Liver (tissue), 9 donors: Measurements from ENCODE around the gene SMC1A. TPM values are rescaled to one million over a fixed set of nuclear protein-coding genes. Genes with fewer than 3 reads are reported as not detected.

ENCODE experiments used
- DNase-seq: peaks from one replicate; pipeline ENCODE4 v3.0.0-alpha.2; 2017; ENCODE audit warnings: low spot score
- H3K27ac ChIP-seq, 2 donors: one replicate each; pipeline ENCODE4 v1.7.0; 2013; ENCODE audit warnings: inconsistent platforms in 2 of 2, low read length in 2 of 2, control low read depth in 1 of 2, low read depth in 1 of 2, mild to moderate bottlenecking in 1 of 2
- H3K27me3 ChIP-seq, 4 donors: one replicate each; pipeline versions ENCODE4 v1.6.1 to v1.7.0; 2013; ENCODE audit warnings: low read length in 3 of 4, inconsistent platforms in 1 of 4, mild to moderate bottlenecking in 1 of 4, moderate library complexity in 1 of 4; ENCODE audit not compliant: control insufficient read depth in 4 of 4, insufficient read depth in 4 of 4
- H3K36me3 ChIP-seq, 4 donors: one replicate each; pipeline versions ENCODE4 v1.6.1 to v1.7.0; 2013; ENCODE audit warnings: low read length in 3 of 4, mild to moderate bottlenecking in 3 of 4, low read depth in 1 of 4, moderate library complexity in 1 of 4; ENCODE audit not compliant: control insufficient read depth in 4 of 4, insufficient read depth in 3 of 4
- H3K4me1 ChIP-seq, 4 donors: one replicate each; pipeline versions ENCODE4 v1.6.1 to v1.7.0; 2013; ENCODE audit warnings: low read length in 3 of 4, mild to moderate bottlenecking in 3 of 4, moderate library complexity in 1 of 4; ENCODE audit not compliant: control insufficient read depth in 4 of 4, insufficient read depth in 4 of 4
- H3K4me3 ChIP-seq, 3 donors: one replicate each; pipeline versions ENCODE4 v1.6.1 to v1.7.0; 2013; ENCODE audit warnings: low read length in 3 of 3, control low read depth in 1 of 3, low read depth in 1 of 3, mild to moderate bottlenecking in 1 of 3
- H3K9ac ChIP-seq, 2 donors: one replicate each; pipeline ENCODE4 v1.7.0; 2013; ENCODE audit warnings: low read length in 2 of 2, mild to moderate bottlenecking in 2 of 2, moderate library complexity in 2 of 2, control low read depth in 1 of 2, low read depth in 1 of 2
- H3K9me3 ChIP-seq, 4 donors: one replicate each; pipeline versions ENCODE4 v1.6.1 to v1.7.0; 2013; ENCODE audit warnings: low read length in 3 of 4; ENCODE audit not compliant: control insufficient read depth in 4 of 4
- EGR1 ChIP-seq, 2 donors: IDR thresholded peaks; 2 replicates each; pipeline ENCODE4 v1.6.1; 2016 to 2018; ENCODE audit warnings: antibody characterized with exemption in 2 of 2, low read depth in 2 of 2
- FOXA1 ChIP-seq: IDR thresholded peaks from 2 replicates; pipeline ENCODE4 v1.6.1; 2016; ENCODE audit warnings: antibody characterized with exemption
- FOXA2 ChIP-seq: IDR thresholded peaks from 2 replicates; pipeline ENCODE4 v1.6.1; 2016; ENCODE audit warnings: antibody characterized with exemption
- GABPA ChIP-seq, 2 donors: IDR thresholded peaks in 1 of 2; conservative IDR thresholded peaks in 1 of 2; 2 replicates each; pipeline ENCODE4 v1.6.1; 2016; ENCODE audit warnings: antibody characterized with exemption in 2 of 2, mild to moderate bottlenecking in 1 of 2, moderate library complexity in 1 of 2
- HNF4A ChIP-seq, 2 donors: conservative IDR thresholded peaks; 2 replicates each; pipeline ENCODE4 v1.6.1; 2016; ENCODE audit warnings: antibody characterized with exemption in 2 of 2, mild to moderate bottlenecking in 2 of 2
- HNF4G ChIP-seq: IDR thresholded peaks from 2 replicates; pipeline ENCODE4 v1.6.1; 2016; ENCODE audit warnings: antibody characterized with exemption
- JUND ChIP-seq, 2 donors: IDR thresholded peaks; 2 replicates each; pipeline ENCODE4 v1.6.1; 2016; ENCODE audit warnings: antibody characterized with exemption in 2 of 2
- NR2F2 ChIP-seq: IDR thresholded peaks from 2 replicates; pipeline ENCODE4 v1.6.1; 2016; ENCODE audit warnings: antibody characterized with exemption
- RAD21 ChIP-seq, 2 donors: IDR thresholded peaks; 2 replicates each; pipeline ENCODE4 v1.6.1; 2016; ENCODE audit warnings: antibody characterized with exemption in 2 of 2, mild to moderate bottlenecking in 2 of 2
- SP1 ChIP-seq: IDR thresholded peaks from 2 replicates; pipeline ENCODE4 v1.6.1; 2018; ENCODE audit warnings: antibody characterized with exemption, mild to moderate bottlenecking
- YY1 ChIP-seq: IDR thresholded peaks from 2 replicates; pipeline ENCODE4 v1.6.1; 2016; ENCODE audit warnings: antibody characterized with exemption, mild to moderate bottlenecking
- WGBS: extraction: QIAGEN DNeasy Blood & Tissue Kit; methylation state at CpG from one replicate; pipeline ENCODE4 v1.1.7; 2013; 5-methylcytosine and 5-hydroxymethylcytosine counted together
- polyA plus RNA-seq, 2 donors: library from polyadenylated mRNA; stranded (reverse) in 1 of 2; unstranded in 1 of 2; fragments of 200-250 nt in 1 of 2; fragments of >200 nt in 1 of 2; fragmentation: Nextera tagmentation in 1 of 2; extraction: Ambion mirVana in 1 of 2; gene quantifications; one replicate each; pipeline versions ENCODE4 v1.2.1 to v1.2.3, GENCODE V29; 2013 to 2015
- total RNA-seq, 2 donors: library from RNA; depleted of rRNA; stranded (reverse); fragments of >200 nt; gene quantifications; one replicate each; pipeline ENCODE4 v1.2.3, GENCODE V29; 2014
- TF ChIP-seq, protein P1 (sequence below): IDR thresholded peaks from 2 replicates; pipeline ENCODE4 v1.6.1; 2016; ENCODE audit warnings: antibody characterized with exemption, mild to moderate bottlenecking
- TF ChIP-seq, protein P2 (sequence below): IDR thresholded peaks from 2 replicates; pipeline ENCODE4 v1.6.1; 2016; ENCODE audit warnings: antibody characterized with exemption
- TF ChIP-seq, protein P3 (sequence below): IDR thresholded peaks from 2 replicates; pipeline ENCODE4 v1.6.1; 2016; ENCODE audit warnings: antibody characterized with exemption
- TF ChIP-seq, protein P4 (sequence below): fragments of 150-350 bp; IDR thresholded peaks from 2 replicates; pipeline ENCODE4 v1.5.1; 2017; ENCODE audit warnings: improper control_type of control experiment, low read depth, low read length; ENCODE audit not compliant: missing input control
- donor health status: healthy.
- donor health status: healthy.
- donor health status: healthy.
- donor health status: healthy.
- donor health status: healthy.

Gene SMC1A
- total and polyA plus RNA-seq, 4 donors: 11.0 to 25.6 (median 18.2) TPM

DNA sequence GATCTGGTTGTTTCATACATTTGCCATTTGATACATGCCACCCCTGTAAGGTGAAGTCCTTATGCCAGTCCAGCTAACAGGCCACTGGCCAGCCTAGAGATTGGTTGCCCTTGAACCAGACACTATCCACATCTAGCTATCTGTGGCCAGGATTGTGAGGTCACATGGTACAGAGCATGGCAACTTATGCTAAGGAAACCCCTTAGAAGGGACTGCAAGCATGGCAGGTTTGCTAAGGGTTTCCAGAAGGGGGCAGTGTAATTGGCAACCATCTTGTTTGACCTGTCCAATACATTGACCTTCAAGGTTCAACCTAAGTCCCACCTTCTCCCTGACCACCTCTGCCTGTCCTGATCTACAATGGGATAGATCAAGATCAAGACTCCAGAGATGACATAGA, 47.5 kb downstream of the SMC1A start:
- Histone ChIP-seq H3K9ac (no peak overlapping the region), H3K9me3 (no peaks in the 10 kb centered on the region), H3K4me1 (no peaks in the 10 kb centered on the region), H3K27me3 (no peaks in the 10 kb centered on the region), H3K36me3 (peaks cover 3 to 25% (median 14%) of the 10 kb centered on the region in 4 donors), H3K27ac (no peak overlapping the region), H3K4me3 (no peak overlapping the region)
- TF ChIP-seq, protein P1, sequence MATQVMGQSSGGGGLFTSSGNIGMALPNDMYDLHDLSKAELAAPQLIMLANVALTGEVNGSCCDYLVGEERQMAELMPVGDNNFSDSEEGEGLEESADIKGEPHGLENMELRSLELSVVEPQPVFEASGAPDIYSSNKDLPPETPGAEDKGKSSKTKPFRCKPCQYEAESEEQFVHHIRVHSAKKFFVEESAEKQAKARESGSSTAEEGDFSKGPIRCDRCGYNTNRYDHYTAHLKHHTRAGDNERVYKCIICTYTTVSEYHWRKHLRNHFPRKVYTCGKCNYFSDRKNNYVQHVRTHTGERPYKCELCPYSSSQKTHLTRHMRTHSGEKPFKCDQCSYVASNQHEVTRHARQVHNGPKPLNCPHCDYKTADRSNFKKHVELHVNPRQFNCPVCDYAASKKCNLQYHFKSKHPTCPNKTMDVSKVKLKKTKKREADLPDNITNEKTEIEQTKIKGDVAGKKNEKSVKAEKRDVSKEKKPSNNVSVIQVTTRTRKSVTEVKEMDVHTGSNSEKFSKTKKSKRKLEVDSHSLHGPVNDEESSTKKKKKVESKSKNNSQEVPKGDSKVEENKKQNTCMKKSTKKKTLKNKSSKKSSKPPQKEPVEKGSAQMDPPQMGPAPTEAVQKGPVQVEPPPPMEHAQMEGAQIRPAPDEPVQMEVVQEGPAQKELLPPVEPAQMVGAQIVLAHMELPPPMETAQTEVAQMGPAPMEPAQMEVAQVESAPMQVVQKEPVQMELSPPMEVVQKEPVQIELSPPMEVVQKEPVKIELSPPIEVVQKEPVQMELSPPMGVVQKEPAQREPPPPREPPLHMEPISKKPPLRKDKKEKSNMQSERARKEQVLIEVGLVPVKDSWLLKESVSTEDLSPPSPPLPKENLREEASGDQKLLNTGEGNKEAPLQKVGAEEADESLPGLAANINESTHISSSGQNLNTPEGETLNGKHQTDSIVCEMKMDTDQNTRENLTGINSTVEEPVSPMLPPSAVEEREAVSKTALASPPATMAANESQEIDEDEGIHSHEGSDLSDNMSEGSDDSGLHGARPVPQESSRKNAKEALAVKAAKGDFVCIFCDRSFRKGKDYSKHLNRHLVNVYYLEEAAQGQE: no peak
- no peak for DNase-seq

DNA sequence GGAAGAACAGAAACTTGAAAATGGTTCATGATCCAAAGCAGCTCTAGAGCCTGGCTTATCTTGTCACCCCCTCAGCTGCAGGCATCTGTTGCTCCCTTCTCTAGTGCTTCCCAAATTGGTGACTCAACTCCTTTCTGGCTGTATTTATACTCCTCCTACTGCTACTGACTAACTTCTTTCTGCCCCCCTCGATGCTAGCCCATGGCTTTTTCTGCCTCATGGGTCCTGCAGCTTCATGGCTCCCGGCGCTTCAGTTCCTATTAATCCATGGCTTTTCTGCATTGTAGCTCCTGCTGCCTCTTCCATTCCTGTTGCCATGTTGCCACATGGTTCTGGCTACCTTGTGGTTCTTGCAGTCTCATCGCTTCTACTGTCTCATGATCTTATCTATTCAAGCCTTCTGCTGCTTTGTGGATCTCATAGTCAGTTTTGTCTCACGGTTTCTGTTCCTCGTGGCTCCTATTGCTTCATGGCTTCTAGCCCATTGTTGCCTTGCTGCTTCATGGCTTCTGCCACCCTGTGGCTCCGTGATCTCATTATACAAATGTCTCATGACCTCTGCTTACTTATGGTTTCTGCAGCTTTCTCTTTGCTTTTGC, 48.1 kb downstream of the SMC1A start:
- WGBS: 90% methylated on average over 7 of the region's 7 CpGs
- no peak for DNase-seq
- Histone ChIP-seq H3K27me3 (no peaks in the 10 kb centered on the region), H3K4me1 (no peaks in the 10 kb centered on the region), H3K9ac (no peak overlapping the region), H3K36me3 (peaks cover 3 to 19% (median 10%) of the 10 kb centered on the region in 4 donors), H3K9me3 (no peaks in the 10 kb centered on the region), H3K4me3 (no peak overlapping the region), H3K27ac (no peak overlapping the region)
- TF ChIP-seq RAD21 (IDR thresholded peaks at IDR 0.05) (no peak), FOXA1 (no peak), EGR1 (IDR thresholded peaks at IDR 0.05; ENCODE audit: low read depth in 2 of 2) (no peak), HNF4A (conservative IDR thresholded peaks at IDR 0.05) (no peak), FOXA2 (no peak), JUND (IDR thresholded peaks at IDR 0.05) (no peak), YY1 (no peak), SP1 (no peak), NR2F2 (no peak), HNF4G (no peak), GABPA (IDR thresholded peaks at IDR 0.05 in 1 of 2, conservative IDR thresholded peaks at IDR 0.05 in 1 of 2) (no peak)
- TF ChIP-seq, protein P2, sequence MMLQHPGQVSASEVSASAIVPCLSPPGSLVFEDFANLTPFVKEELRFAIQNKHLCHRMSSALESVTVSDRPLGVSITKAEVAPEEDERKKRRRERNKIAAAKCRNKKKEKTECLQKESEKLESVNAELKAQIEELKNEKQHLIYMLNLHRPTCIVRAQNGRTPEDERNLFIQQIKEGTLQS: no peak
- TF ChIP-seq, protein P3, sequence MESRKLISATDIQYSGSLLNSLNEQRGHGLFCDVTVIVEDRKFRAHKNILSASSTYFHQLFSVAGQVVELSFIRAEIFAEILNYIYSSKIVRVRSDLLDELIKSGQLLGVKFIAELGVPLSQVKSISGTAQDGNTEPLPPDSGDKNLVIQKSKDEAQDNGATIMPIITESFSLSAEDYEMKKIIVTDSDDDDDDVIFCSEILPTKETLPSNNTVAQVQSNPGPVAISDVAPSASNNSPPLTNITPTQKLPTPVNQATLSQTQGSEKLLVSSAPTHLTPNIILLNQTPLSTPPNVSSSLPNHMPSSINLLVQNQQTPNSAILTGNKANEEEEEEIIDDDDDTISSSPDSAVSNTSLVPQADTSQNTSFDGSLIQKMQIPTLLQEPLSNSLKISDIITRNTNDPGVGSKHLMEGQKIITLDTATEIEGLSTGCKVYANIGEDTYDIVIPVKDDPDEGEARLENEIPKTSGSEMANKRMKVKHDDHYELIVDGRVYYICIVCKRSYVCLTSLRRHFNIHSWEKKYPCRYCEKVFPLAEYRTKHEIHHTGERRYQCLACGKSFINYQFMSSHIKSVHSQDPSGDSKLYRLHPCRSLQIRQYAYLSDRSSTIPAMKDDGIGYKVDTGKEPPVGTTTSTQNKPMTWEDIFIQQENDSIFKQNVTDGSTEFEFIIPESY: no peak
- TF ChIP-seq, protein P4, sequence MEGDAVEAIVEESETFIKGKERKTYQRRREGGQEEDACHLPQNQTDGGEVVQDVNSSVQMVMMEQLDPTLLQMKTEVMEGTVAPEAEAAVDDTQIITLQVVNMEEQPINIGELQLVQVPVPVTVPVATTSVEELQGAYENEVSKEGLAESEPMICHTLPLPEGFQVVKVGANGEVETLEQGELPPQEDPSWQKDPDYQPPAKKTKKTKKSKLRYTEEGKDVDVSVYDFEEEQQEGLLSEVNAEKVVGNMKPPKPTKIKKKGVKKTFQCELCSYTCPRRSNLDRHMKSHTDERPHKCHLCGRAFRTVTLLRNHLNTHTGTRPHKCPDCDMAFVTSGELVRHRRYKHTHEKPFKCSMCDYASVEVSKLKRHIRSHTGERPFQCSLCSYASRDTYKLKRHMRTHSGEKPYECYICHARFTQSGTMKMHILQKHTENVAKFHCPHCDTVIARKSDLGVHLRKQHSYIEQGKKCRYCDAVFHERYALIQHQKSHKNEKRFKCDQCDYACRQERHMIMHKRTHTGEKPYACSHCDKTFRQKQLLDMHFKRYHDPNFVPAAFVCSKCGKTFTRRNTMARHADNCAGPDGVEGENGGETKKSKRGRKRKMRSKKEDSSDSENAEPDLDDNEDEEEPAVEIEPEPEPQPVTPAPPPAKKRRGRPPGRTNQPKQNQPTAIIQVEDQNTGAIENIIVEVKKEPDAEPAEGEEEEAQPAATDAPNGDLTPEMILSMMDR: no peak
- TF ChIP-seq, protein P1: no peak
